Measurements from ENCODE around the gene UBR4. TPM values are rescaled to one million over a fixed set of nuclear protein-coding genes. Genes with fewer than 3 reads are reported as not detected.

Gene UBR4
- total RNA-seq, 2 experiments from 2014 or later, result 133 TPM

GRCh38 chr1:19042675-19043578, 167.1 kb downstream of the UBR4 start:
- intact Hi-C loops (cut with micrococcal nuclease), result no loop called here
- no peak for TF ChIP-seq CTCF (IDR thresholded peaks at IDR 0.05)
- ChIA-PET POLR2A (interaction anchor here (1.1 kb wide), 1 partner anchor 33 kb away, joined by 3 read pairs; no protein-coding TSS in a partner anchor), CTCF (interaction anchor here (1.7 to 3.1 kb wide), 2 partner anchors 135 to 159 kb away, joined by 5 to 12 read pairs; no protein-coding TSS in a partner anchor)
- peaks cover 10% of the 10 kb centered on the region for H3K27me3 Mint-ChIP-seq
- H3K9me3 Mint-ChIP-seq, result no peaks in the 10 kb centered on the region
- H3K4me1 Mint-ChIP-seq (ENCODE audit: low read depth), result peaks cover 14% of the 10 kb centered on the region
- peak; percentile 62 for DNase-seq
- peak; percentile 40 for ATAC-seq
- H3K27ac Mint-ChIP-seq, result no peak overlapping the region
- no peaks in the 10 kb centered on the region for H3K36me3 Mint-ChIP-seq (ENCODE audit: low read depth)
- H3K4me3 Mint-ChIP-seq, result no peak overlapping the region

- POLR2A ChIA-PET, result interaction anchor here (0.7 kb wide), 1 partner anchor 133 kb away, joined by 3 read pairs; no protein-coding TSS in a partner anchor
- Mint-ChIP-seq H3K4me1 (ENCODE audit: low read depth) (peaks cover 9% of the 10 kb centered on the region), H3K27me3 (peaks cover 6% of the 10 kb centered on the region), H3K9me3 (no peaks in the 10 kb centered on the region), H3K27ac (no peak overlapping the region), H3K4me3 (no peak overlapping the region), H3K36me3 (ENCODE audit: low read depth) (no peaks in the 10 kb centered on the region)
- intact Hi-C loops (cut with micrococcal nuclease), result no loop called here
- TF ChIP-seq CTCF (IDR thresholded peaks at IDR 0.05), result no peak
- DNase-seq (no peak), ATAC-seq (no peak)
- CTCF ChIA-PET, result interaction anchor here (0.6 kb wide), 1 partner anchor 8 kb away, joined by 4 read pairs; no protein-coding TSS in a partner anchor
Observed at GRCh38 chr1:19040010-19040680, 169.9 kb downstream of the UBR4 start.

GRCh38 chr1:19038732-19039131, 171.3 kb downstream of the UBR4 start:
- ChIA-PET POLR2A (interaction anchor here (0.5 kb wide), 1 partner anchor 37 kb away, joined by 3 read pairs; no protein-coding TSS in a partner anchor), CTCF (interaction anchor here (0.9 kb wide), 1 partner anchor 26 kb away, joined by 3 read pairs; no protein-coding TSS in a partner anchor)
- peaks cover 6% of the 10 kb centered on the region for H3K27me3 Mint-ChIP-seq

GRCh38 chr1:19038096-19038495, 172.0 kb downstream of the UBR4 start:
- no peak for DNase-seq
- POLR2A ChIA-PET, result no interaction called here
- no peak for TF ChIP-seq CTCF (IDR thresholded peaks at IDR 0.05)
- H3K4me1 Mint-ChIP-seq (ENCODE audit: low read depth), result peaks cover 2% of the 10 kb centered on the region
- no peaks in the 10 kb centered on the region for H3K9me3 Mint-ChIP-seq
- CTCF ChIA-PET, result no interaction called here
- no peak overlapping the region for H3K4me3 Mint-ChIP-seq
- no peak for ATAC-seq
- intact Hi-C loops (cut with micrococcal nuclease), result no loop called here
- H3K27me3 Mint-ChIP-seq, result peaks cover 6% of the 10 kb centered on the region
- no peaks in the 10 kb centered on the region for H3K36me3 Mint-ChIP-seq (ENCODE audit: low read depth)
- no peak overlapping the region for H3K27ac Mint-ChIP-seq

More at GRCh38 chr1:19038732-19039131, 171.3 kb downstream of the UBR4 start:
- intact Hi-C loops (cut with micrococcal nuclease), result no loop called here
- no peak for DNase-seq
- Mint-ChIP-seq H3K27ac (no peak overlapping the region), H3K36me3 (ENCODE audit: low read depth) (no peaks in the 10 kb centered on the region), H3K9me3 (no peaks in the 10 kb centered on the region), H3K4me3 (no peak overlapping the region), H3K4me1 (ENCODE audit: low read depth) (peaks cover 6% of the 10 kb centered on the region)
- TF ChIP-seq CTCF (IDR thresholded peaks at IDR 0.05), result no peak
- no peak for ATAC-seq
